ENCODE measurements around the gene CD81.

DNA sequence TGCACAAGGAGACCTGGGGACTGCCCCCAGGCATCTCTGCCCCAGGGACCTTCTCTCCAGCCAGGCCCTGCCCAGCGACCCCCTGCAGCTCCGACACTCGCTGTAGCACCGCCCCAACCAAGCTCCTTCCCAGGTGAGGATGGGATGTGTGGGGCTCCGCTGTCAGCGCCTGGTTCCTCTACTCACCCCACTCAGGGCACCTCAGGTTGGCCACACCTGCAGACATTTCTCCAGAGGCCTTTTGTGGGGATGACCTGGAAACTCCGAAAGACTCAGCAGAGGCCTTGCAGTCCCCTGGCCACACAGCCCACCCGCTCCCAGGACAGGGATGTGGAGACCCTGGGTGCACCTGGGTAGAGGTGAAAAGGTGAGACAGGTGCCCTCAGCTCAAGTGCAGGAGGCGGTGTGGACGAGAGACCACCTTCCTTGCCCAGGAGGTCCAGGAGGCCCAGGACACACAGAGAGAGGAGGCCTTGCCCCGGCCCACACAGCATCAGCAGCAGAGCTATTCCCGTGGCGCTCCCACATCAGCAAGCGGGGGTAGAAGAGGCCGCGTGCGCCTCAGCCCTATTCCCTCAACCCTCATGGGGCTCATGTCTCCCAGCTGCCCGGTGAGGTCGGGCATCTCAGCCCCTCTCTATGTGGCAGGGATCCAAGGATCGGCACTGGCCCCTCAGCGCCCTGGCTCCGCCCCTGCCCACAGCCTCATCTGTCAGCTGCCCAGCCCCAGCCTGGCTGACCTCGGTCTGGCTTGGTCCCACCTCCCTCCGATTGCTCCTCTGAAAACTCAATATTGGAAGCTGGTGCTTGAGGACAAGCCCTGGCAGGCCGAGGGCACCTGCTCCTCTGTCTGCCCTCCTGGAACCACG is 46.3 kb downstream of the CD81 start:
- TF ChIP-seq CTCF (IDR thresholded peaks at IDR 0.05) (no peak), ZFX (IDR thresholded peaks at IDR 0.05; ENCODE audit: borderline replicate concordance) (no peak)

All from 22Rv1 (cell line).